ENCODE results near the gene ARAP2.

ARAP2 gene

DNA sequence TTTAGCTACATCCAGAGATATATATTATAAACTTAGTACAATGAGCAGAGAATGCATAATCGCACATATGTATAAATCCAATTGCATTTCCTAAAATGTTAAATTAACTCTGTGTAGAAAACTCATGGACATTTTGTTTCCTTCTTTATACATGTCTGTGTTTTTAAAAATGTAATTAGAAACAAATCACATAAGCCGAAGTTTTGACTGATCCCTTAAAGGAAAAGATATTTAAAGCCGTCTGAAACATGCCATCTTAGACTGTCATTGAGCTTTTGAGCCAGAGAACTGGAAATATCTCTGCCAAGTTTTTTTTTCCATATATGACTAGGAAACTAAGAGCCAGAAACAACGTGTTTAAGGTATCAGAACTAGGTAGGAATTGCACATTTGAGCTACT is 107.0 kb downstream of the ARAP2 start:
- H3K36me3 ChIP-seq (ENCODE audit: insufficient read depth, low read length) = peaks cover 25% of the 10 kb centered on the region; the same call in 1 of the 2 replicates
- no peak overlapping the region for H3K27ac ChIP-seq (ENCODE audit: low read length)
- no peaks in the 10 kb centered on the region for H3K4me1 ChIP-seq (ENCODE audit: insufficient read depth, low read length)
- DNase-seq (no peak), ATAC-seq (ENCODE audit: insufficient read depth, low read depth) (no peak)
- no peaks in the 10 kb centered on the region for H4K20me1 ChIP-seq (ENCODE audit: insufficient read depth, low read length)
- no peak overlapping the region for H3K9ac ChIP-seq (ENCODE audit: low read depth, low read length)
- no peak overlapping the region for H3K4me3 ChIP-seq (ENCODE audit: low read depth in 1 of 2, low read length in 2 of 2)
- H3K27me3 ChIP-seq (ENCODE audit: insufficient read depth, low read length, poor library complexity) = no peaks in the 10 kb centered on the region
- no peaks in the 10 kb centered on the region for H3K79me2 ChIP-seq (ENCODE audit: insufficient read depth, low read length)
- H3K4me2 ChIP-seq (ENCODE audit: insufficient read depth, low read length) = no peak overlapping the region
- H2AFZ ChIP-seq (ENCODE audit: low read depth, low read length) = no peak overlapping the region
- TF ChIP-seq CTCF (IDR thresholded peaks at IDR 0.05; ENCODE audit: borderline replicate concordance, extremely low read depth, low read length, poor library complexity, severe bottlenecking) (no peak), EZH2 (IDR thresholded peaks at IDR 0.05; ENCODE audit: borderline replicate concordance, low read depth, low read length, severe bottlenecking) (no peak)
- H3K9me3 ChIP-seq (ENCODE audit: insufficient read depth, low read length, severe bottlenecking) = no peaks in the 10 kb centered on the region

DNA sequence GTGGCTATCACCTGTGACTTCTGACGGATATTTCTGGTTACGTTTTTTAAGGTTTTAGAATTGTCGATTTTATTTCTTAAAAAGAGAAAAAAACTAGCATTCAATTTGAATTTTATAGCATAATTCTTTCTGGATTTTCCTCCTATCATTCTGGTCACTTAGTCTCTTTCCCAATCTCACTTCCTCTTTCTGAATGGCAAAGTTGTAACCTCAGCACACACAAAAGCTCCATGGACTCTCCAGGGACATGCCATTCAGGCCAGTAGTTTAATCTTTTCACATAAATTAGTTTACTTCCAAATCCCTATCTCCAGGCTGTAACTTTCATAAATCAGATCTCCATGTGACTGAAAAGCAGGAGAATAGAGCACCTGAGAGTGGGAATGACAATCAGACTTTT is 110.7 kb downstream of the ARAP2 start:
- DNase-seq (no peak), ATAC-seq (ENCODE audit: insufficient read depth, low read depth) (no peak)
- Histone ChIP-seq H2AFZ (ENCODE audit: low read depth, low read length) (no peak overlapping the region), H3K27ac (ENCODE audit: low read length) (no peak overlapping the region), H3K9me3 (ENCODE audit: insufficient read depth, low read length, severe bottlenecking) (no peaks in the 10 kb centered on the region), H3K4me1 (ENCODE audit: insufficient read depth, low read length) (no peaks in the 10 kb centered on the region), H4K20me1 (ENCODE audit: insufficient read depth, low read length) (no peaks in the 10 kb centered on the region), H3K27me3 (ENCODE audit: insufficient read depth, low read length, poor library complexity) (no peaks in the 10 kb centered on the region), H3K79me2 (ENCODE audit: insufficient read depth, low read length) (no peaks in the 10 kb centered on the region), H3K4me3 (ENCODE audit: low read depth in 1 of 2, low read length in 2 of 2) (no peak overlapping the region), H3K4me2 (ENCODE audit: insufficient read depth, low read length) (no peak overlapping the region), H3K36me3 (ENCODE audit: insufficient read depth, low read length) (peaks cover 40% of the 10 kb centered on the region; the same call in 1 of the 2 replicates), H3K9ac (ENCODE audit: low read depth, low read length) (no peak overlapping the region)
- TF ChIP-seq CTCF (IDR thresholded peaks at IDR 0.05; ENCODE audit: borderline replicate concordance, extremely low read depth, low read length, poor library complexity, severe bottlenecking) (no peak), EZH2 (IDR thresholded peaks at IDR 0.05; ENCODE audit: borderline replicate concordance, low read depth, low read length, severe bottlenecking) (no peak)

- no peak overlapping the region for H3K9ac ChIP-seq (ENCODE audit: low read depth, low read length)
- H2AFZ ChIP-seq (ENCODE audit: low read depth, low read length) = no peak overlapping the region
- DNase-seq = no peak
- TF ChIP-seq CTCF (IDR thresholded peaks at IDR 0.05; ENCODE audit: borderline replicate concordance, extremely low read depth, low read length, poor library complexity, severe bottlenecking) = no peak
- TF ChIP-seq EZH2 (IDR thresholded peaks at IDR 0.05; ENCODE audit: borderline replicate concordance, low read depth, low read length, severe bottlenecking) = no peak
- no peaks in the 10 kb centered on the region for H3K9me3 ChIP-seq (ENCODE audit: insufficient read depth, low read length, severe bottlenecking)
- H3K79me2 ChIP-seq (ENCODE audit: insufficient read depth, low read length) = no peaks in the 10 kb centered on the region
- H3K27ac ChIP-seq (ENCODE audit: low read length) = no peak overlapping the region
- H4K20me1 ChIP-seq (ENCODE audit: insufficient read depth, low read length) = no peaks in the 10 kb centered on the region
- no peak for ATAC-seq (ENCODE audit: insufficient read depth, low read depth)
- no peak overlapping the region for H3K4me2 ChIP-seq (ENCODE audit: insufficient read depth, low read length)
- no peaks in the 10 kb centered on the region for H3K4me1 ChIP-seq (ENCODE audit: insufficient read depth, low read length)
- H3K36me3 ChIP-seq (ENCODE audit: insufficient read depth, low read length) = peaks cover 39% of the 10 kb centered on the region; the same call in 1 of the 2 replicates
- no peaks in the 10 kb centered on the region for H3K27me3 ChIP-seq (ENCODE audit: insufficient read depth, low read length, poor library complexity)
- no peak overlapping the region for H3K4me3 ChIP-seq (ENCODE audit: low read depth in 1 of 2, low read length in 2 of 2)
Observed at GRCh38 chr4:36133086-36133485, 111.2 kb downstream of the ARAP2 start.

- no peak for ATAC-seq (ENCODE audit: insufficient read depth, low read depth)
- no peak for DNase-seq
- peaks cover 39% of the 10 kb centered on the region; the same call in 1 of the 2 replicates for H3K36me3 ChIP-seq (ENCODE audit: insufficient read depth, low read length)
- H4K20me1 ChIP-seq (ENCODE audit: insufficient read depth, low read length) = no peaks in the 10 kb centered on the region
- TF ChIP-seq EZH2 (IDR thresholded peaks at IDR 0.05; ENCODE audit: borderline replicate concordance, low read depth, low read length, severe bottlenecking) = no peak
- TF ChIP-seq CTCF (IDR thresholded peaks at IDR 0.05; ENCODE audit: borderline replicate concordance, extremely low read depth, low read length, poor library complexity, severe bottlenecking) = no peak
- H3K4me2 ChIP-seq (ENCODE audit: insufficient read depth, low read length) = no peak overlapping the region
- no peaks in the 10 kb centered on the region for H3K9me3 ChIP-seq (ENCODE audit: insufficient read depth, low read length, severe bottlenecking)
- H3K9ac ChIP-seq (ENCODE audit: low read depth, low read length) = no peak overlapping the region
- no peaks in the 10 kb centered on the region for H3K4me1 ChIP-seq (ENCODE audit: insufficient read depth, low read length)
- no peaks in the 10 kb centered on the region for H3K79me2 ChIP-seq (ENCODE audit: insufficient read depth, low read length)
- no peak overlapping the region for H3K27ac ChIP-seq (ENCODE audit: low read length)
- no peak overlapping the region for H3K4me3 ChIP-seq (ENCODE audit: low read depth in 1 of 2, low read length in 2 of 2)
- no peaks in the 10 kb centered on the region for H3K27me3 ChIP-seq (ENCODE audit: insufficient read depth, low read length, poor library complexity)
- no peak overlapping the region for H2AFZ ChIP-seq (ENCODE audit: low read depth, low read length)
Observed at GRCh38 chr4:36130641-36131040, 113.7 kb downstream of the ARAP2 start.

Measured in DND-41 (cell line).